ENCODE measurements around the gene LARP1.

The LARP1 gene

DNA sequence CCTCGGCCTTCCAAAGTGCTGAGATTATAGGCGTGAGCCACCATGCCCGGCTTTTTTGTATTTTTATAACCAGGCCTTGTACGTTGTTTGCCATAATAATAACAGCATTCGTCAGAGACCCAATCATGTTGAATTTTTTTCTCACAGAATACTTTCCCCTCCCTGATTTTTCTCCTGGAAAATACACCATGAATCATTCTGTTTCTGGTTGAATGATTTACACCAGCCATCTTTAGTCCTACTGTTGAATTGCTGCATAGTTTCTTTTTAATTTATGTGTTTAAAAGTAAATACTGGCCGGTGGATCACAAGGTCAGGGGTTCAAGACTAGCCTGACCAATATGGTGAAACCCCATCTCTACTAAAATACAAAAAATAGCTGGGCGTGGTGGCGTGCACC lies 106.8 kb downstream of the LARP1 start:
- Histone ChIP-seq H3K36me3 (ENCODE audit: control insufficient read depth in 1 of 2, insufficient read depth in 2 of 2, low read length in 2 of 2) (peaks cover 15 to 26% of the 10 kb centered on the region in 2 donors), H3K27ac (ENCODE audit: low read length) (no peak overlapping the region), H3K4me1 (ENCODE audit: control insufficient read depth in 1 of 2, insufficient read depth in 2 of 2, low read length in 2 of 2) (peaks cover 7 to 32% of the 10 kb centered on the region in 2 donors), H3K9me3 (ENCODE audit: control insufficient read depth in 1 of 2, low read length in 2 of 2) (no peaks in the 10 kb centered on the region), H3K27me3 (ENCODE audit: low read depth, low read length) (no peaks in the 10 kb centered on the region), H3K4me3 (ENCODE audit: low read depth in 1 of 2, low read length in 2 of 2) (no peak overlapping the region)

DNA sequence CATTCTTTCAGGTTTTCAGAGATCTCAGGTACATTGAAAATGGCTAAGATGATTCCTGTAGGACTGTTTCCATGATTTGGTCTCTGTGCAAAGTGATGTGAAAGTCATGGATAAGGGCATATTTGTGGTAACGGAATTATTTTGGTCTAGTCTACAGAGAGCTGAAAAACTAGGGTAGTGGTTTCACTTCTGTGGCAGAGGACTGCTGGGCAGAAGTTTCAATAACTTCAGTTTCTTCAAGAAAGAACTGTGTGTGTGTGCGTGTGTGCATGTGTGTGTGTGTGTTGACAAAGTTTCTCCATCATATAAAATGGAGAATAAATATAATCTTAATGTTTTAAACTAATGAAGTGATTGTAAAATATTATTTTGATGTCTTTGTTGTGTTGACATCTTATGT lies 107.6 kb downstream of the LARP1 start:
- Histone ChIP-seq H3K4me1 (ENCODE audit: control insufficient read depth in 1 of 2, insufficient read depth in 2 of 2, low read length in 2 of 2) (peaks cover 5 to 30% of the 10 kb centered on the region in 2 donors), H3K9me3 (ENCODE audit: control insufficient read depth in 1 of 2, low read length in 2 of 2) (no peaks in the 10 kb centered on the region), H3K27me3 (ENCODE audit: low read depth, low read length) (no peaks in the 10 kb centered on the region), H3K27ac (ENCODE audit: low read length) (no peak overlapping the region), H3K36me3 (ENCODE audit: control insufficient read depth in 1 of 2, insufficient read depth in 2 of 2, low read length in 2 of 2) (peaks cover 20 to 22% of the 10 kb centered on the region in 2 donors), H3K4me3 (ENCODE audit: low read depth in 1 of 2, low read length in 2 of 2) (no peak overlapping the region)

DNA sequence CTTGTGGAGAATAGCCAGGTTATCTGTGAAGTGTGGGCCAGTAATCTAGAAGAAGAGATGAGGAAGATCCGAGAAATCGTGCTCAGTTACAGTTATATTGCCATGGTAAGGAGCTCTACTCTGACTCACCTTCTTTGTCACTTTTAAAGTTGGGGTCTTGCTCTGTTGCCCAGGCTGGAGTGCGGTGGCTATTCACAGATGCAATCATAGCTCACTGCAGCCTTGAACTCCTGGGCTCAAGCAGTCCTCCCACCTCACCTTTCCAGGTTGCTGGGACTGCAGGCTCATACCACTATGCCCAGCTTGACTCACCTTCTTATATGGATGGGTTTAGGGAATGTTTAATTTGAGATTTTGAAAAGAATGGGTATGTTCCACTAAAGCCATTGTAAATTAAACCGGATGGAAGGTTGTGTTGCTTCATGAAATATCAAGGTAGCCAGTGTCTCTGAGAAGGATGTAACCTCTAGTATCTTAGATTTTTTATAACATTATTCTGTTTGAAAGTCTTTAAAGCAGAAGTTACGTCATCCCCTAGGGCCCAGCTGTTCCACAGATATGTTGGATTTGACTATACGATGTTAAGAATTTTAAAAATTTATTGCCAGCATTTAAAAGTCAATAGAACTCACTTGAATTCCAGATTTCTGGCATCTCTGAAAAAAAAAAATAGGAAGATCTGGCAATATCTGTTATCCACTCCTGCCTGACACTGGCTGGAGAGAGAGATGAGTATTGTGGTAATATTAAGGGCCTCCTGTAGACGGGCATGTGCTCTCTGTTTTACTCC lies 108.3 kb downstream of the LARP1 start:
- Histone ChIP-seq H3K9me3 (ENCODE audit: control insufficient read depth in 1 of 2, low read length in 2 of 2) (no peaks in the 10 kb centered on the region), H3K36me3 (ENCODE audit: control insufficient read depth in 1 of 2, insufficient read depth in 2 of 2, low read length in 2 of 2) (peaks cover 19 to 20% of the 10 kb centered on the region in 2 donors), H3K27ac (ENCODE audit: low read length) (no peak overlapping the region), H3K4me3 (ENCODE audit: low read depth in 1 of 2, low read length in 2 of 2) (no peak overlapping the region), H3K4me1 (ENCODE audit: control insufficient read depth in 1 of 2, insufficient read depth in 2 of 2, low read length in 2 of 2) (peaks cover 5 to 30% of the 10 kb centered on the region in 2 donors), H3K27me3 (ENCODE audit: low read depth, low read length) (no peaks in the 10 kb centered on the region)

DNA sequence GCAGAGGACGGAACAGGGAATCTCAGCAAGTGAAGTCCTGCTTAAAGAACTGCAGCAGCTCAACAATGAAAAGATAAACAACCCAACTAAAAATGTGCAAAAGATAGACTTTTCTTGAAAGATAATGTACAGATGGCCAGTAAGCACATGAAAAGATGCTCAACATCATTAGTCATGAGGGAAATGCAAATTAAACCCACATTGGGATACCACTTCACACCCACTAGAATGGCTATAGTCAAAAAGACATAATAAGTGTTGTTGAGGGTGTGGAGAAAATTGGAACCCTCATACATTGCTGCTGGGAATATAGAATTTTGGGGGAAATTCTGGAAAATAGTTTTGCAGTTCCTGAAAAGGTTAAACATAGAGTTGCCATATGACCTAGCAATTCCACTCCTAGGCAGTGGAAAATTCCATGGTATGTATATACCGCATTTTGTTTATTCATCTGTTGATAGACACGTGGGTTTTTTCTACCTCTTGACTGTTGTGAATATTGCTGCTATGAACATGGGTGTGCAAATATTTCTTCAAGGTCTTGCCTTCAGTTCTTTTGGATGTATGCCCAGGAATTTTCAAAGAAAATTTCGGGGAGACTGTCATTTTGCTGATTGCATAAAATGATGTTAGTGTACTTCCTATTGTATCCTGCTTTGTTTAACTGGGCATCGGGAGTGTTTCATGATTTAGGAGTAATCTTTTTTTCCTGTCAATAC lies 110.4 kb downstream of the LARP1 start:
- no peak overlapping the region for H3K27ac ChIP-seq (ENCODE audit: low read length)
- H3K36me3 ChIP-seq (ENCODE audit: control insufficient read depth in 1 of 2, insufficient read depth in 2 of 2, low read length in 2 of 2) = peaks cover 26 to 27% of the 10 kb centered on the region in 2 donors
- peaks cover 0 to 17% of the 10 kb centered on the region in 2 donors for H3K4me1 ChIP-seq (ENCODE audit: control insufficient read depth in 1 of 2, insufficient read depth in 2 of 2, low read length in 2 of 2)

DNA sequence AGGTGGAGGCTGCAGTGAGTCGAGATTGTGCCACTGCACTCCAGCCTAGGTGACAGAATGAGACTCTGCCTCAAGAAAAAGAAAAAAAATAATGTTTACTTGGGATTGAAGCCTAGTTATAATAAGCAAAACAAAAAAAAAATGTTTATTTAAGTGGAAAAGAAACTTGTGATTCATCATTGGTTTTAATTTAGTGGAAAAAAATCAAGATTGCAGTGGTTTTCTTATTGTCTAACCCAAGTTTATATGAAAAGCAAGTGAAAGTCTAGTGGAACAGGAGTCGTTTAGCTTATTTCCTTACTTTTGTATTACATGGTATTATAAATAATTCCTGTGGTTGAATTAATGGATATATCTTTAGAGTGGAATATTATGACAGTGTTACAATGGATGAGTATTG lies 111.7 kb downstream of the LARP1 start:
- Histone ChIP-seq H3K4me3 (ENCODE audit: low read depth in 1 of 2, low read length in 2 of 2) (no peak overlapping the region), H3K4me1 (ENCODE audit: control insufficient read depth in 1 of 2, insufficient read depth in 2 of 2, low read length in 2 of 2) (peaks cover 0 to 5% of the 10 kb centered on the region in 2 donors), H3K36me3 (ENCODE audit: control insufficient read depth in 1 of 2, insufficient read depth in 2 of 2, low read length in 2 of 2) (peaks cover 36% of the 10 kb centered on the region in 2 donors), H3K9me3 (ENCODE audit: control insufficient read depth in 1 of 2, low read length in 2 of 2) (no peaks in the 10 kb centered on the region), H3K27me3 (ENCODE audit: low read depth, low read length) (no peaks in the 10 kb centered on the region), H3K27ac (ENCODE audit: low read length) (no peak overlapping the region)

More for the DNA sequence above, 110.4 kb downstream of the LARP1 start:
- H3K27me3 ChIP-seq (ENCODE audit: low read depth, low read length) = no peaks in the 10 kb centered on the region
- H3K4me3 ChIP-seq (ENCODE audit: low read depth in 1 of 2, low read length in 2 of 2) = no peak overlapping the region
- no peaks in the 10 kb centered on the region for H3K9me3 ChIP-seq (ENCODE audit: control insufficient read depth in 1 of 2, low read length in 2 of 2)

Data from muscle layer of duodenum (tissue), 2 donors.